HG02571 (cell line): Measurements from ENCODE around the gene TBC1D17.

ENCODE experiments used
- ATAC-seq: cut with Tn5 transposase; IDR thresholded peaks from one replicate; pipeline ENCODE4 v1.9.1; 2021; ENCODE audit warnings: mild to moderate bottlenecking, moderate library complexity; ENCODE audit not compliant: unreplicated experiment

The TBC1D17 gene

GRCh38 chr19:49890349-49891311, 13.1 kb downstream of the TBC1D17 start:
- no peak for ATAC-seq

- no peak for ATAC-seq
Measured at GRCh38 chr19:49891393-49891792, 13.9 kb downstream of the TBC1D17 start.

- no peak for ATAC-seq
Measured at GRCh38 chr19:49892716-49893115, 15.2 kb downstream of the TBC1D17 start.

DNA sequence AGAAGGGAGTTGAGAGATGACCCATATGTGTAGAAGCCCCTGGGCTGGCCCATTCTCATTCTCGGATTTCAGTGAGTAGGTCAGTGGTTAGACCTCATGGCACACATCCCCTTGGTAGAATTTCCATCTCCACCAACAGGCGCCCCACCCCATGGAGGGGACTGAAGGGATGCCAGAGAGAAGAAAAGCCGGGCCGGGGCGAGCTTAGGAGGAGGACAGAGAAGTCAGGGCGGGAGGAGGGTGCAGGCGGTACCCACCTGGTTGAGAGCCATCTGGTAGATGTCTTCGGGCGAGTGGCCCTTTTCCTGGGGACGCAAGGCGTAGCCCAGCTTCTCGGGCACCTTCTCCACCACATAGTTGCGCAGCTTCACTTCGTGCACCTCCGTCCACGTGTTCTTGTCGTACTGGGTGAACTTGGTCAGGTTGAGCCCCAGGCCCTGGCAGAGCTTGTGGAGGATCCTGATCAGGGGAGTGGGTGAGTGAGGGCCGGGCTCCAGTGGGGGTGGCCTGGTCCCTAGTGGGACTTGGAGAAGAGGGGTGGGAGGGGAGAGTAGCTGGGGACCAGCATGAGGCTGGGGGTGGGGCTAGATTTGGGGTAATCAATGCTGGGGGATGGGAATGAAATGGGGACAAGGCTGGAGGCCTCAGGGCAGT, 16.6 kb downstream of the TBC1D17 start:
- no peak for ATAC-seq

DNA sequence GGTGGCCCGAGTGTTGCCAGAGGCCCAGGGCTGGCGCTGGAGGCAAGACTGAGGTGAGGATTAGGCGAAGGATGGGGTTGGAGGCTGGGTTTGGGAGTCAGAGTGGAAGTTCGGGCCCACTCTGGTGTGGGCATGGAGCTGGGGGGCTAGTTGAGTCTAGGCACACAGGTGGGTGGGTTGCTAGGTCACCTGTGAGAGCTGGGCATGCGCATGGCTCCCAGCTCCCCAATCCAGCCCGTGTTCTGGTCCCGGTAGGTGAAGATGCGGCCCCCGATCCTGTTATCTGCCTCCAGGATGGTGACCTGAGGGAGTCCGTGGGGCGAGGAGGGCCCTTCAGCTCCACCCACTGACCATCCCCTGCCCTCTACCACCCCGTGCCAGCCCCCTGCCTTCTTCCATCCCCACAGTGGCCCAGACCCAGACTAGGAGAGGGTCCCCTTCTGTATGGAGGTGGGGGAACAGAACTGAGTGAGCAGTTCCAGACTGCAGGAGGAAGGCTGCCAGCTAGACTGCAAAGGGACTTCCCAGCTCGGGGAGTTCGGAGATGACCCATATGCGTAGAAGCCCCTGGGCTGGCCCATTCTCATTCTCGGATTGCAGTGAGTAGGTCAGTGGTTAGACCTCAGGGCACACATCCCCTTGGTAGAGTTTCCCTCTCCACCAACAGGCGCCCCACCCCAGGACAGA, 17.5 kb downstream of the TBC1D17 start:
- no peak for ATAC-seq

DNA sequence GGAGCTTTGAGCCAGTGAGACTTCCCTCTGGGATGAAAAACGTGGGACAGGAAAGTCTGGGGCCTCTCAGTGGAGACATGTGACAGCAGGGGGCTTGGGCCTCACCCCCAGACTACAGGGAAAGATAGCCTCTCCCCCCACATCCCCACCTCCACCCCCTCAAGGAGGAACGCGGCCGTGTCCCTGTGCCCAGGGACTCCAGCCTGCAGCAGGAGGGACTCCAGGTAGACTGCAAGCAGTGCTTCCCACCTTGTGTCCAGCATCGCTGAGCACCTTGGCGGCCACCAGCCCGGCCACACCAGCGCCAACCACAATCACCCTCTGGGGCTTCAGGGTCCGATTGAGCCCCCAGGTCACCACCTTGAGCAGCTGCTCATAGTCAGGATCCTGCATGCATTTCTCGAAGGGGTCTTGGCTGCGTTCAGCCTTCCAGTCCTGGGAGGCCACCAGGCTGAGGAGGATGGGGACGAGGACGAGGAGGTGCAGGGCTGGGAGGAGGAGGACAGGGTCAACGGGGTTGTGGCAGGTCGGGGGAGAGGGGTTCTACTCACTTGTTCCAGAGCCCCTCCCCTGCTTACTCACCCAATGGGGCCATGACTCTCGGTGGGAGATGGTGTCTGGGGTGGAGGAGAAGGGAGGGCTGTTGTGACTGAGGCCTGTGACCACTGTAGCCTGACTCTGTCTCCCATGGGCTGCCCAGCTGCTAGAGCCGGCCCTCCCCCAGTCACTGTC, 18.2 kb downstream of the TBC1D17 start:
- ATAC-seq: no peak

DNA sequence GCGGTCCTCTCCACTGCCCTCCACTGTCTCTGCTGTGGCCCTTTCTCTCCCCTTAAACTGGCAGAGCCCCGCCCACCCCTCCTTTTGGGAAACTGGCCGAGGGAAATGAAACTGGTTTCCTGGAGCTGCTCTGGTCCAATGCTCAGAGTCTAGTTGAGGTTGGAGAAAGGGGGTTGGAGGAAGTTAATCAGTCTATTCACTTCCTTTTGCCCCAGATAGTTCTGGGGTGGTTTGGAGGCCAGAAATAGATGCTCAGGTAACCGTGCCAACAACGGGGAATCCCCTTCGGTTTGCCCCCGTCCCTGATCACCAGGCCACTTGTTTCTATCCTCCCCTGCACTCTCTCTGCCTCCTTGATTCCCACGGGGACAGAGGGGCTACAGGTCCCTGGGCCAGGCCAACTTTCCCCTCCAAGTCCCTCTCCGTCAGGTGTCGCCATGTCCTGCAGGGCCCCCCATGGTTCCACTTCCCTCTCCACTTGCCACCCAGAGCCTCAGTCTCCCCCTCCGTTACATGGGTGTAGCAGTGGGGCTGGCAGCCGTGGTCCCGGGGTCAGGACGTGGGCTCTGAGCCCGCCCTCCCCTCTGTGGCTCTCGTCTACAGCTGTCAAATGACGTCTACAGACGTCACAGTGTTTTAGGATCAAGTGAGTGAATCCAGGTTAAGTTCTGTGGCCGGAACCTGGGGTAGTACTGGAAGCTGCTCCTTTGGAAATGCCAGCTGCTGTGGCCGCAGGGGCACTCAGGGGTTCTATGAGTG, 19.5 kb downstream of the TBC1D17 start, which contains the start of gene IL4I1:
Gene IL4I1 (minus strand): TSS at position 25 of the 759 bp plus-strand sequence. CDS start 727 bp downstream, outside the sequence.
- no peak for ATAC-seq

GRCh38 chr19:49904136-49904535, 26.6 kb downstream of the TBC1D17 start:
- ATAC-seq: no peak

- no peak for ATAC-seq
Measured at GRCh38 chr19:49906879-49907564, 29.5 kb downstream of the TBC1D17 start.

DNA sequence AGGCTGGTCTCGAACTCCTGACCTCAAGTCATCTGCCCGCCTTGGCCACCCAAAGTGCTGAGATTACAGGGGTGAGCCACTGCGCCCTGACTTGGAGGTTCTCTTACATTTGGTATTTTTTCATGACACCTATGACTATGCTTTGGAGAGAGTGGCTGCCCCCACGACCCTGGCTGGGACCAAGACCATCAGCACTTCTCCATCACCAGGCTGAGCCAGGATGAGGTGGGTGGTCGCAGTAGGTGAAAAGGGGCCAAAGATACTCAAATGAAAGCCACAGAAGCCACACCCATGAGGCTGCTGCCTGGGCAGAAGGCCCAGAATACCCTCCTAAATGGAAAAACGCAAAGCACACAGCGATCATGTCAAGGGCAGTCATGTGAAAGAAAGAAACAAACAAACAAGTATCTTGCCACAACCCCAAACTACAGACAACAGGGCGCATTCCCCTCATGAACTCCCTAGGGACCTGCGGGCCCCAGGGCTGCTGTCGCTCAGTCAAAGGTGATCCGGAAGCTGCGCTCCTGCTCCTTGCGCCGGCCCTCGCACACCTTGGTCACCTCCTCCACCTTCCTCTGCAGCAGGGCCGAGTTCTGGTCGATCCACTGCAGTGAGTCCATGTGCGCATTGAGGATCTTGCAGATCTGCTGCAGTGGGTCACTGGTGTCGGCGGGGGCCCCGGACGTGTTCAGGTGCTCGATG, 30.4 kb downstream of the TBC1D17 start:
- ATAC-seq: no peak

DNA sequence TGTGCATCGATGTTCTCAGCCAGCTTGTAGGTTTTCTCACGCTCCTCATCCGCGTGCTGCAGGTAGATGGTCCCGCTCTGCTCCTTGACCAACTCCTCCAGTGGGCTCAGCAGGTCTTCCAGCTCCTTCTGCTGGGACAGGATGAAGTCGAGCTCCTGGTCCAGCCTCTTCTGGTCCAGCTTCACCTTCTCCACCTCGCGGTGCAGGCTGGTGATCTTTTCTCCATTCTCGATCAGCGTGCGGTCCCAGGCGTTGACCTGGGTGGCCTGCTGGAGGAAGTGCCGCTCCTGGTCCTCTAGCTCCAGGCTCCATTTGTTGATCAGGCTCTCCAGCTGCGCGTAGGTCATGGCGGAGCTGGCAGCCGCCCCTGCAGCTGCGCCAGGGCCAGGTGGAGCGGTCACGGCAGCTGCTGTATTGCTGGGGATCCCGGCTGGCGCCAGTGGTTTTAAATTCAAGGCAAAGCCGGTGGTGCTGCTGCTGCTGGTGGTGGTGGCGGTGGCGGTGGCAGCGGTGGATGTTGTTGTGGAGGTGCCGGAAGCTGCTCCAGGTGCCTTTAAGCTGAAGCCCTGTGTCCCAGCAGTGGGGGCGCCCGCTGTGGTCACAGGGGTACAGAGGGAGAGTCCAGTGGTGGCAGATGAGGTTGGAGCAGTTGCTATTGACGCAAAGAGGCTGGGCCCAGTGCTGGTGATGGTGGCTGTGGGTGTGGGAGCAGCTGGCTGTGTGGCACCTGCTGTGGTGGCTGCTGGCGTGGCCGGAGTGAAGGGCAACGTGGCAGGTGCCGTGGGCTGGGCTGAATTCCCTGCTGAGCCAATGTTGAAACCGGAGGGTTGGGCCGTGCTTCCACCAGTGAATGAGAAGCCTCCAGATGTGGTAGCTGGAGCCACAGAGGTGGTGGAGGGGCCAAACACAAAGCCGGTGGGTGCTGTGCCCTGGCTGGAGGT, 31.2 kb downstream of the TBC1D17 start:
- ATAC-seq: no peak

DNA sequence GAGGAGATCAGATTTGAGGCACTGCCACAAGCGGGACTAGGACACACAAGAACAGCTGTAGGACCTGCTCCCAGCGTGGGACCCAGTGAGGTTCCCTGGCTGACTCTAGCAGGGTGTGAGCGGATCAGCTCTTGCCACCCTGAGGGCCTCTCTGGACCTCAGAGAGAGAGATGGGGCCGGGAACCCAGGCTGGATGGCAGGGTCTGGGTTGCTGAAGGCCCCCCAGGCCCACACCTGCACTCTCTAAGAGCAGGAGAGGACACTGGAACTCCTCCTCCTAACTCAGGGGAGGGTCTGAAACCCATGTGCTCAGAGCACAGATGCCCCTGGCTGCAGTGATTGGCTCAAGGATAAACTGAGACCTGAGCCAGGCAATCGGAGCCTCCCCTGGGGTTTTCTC, 32.7 kb downstream of the TBC1D17 start:
- no peak for ATAC-seq

- peak; percentile 40 for ATAC-seq
Measured at GRCh38 chr19:49911381-49912145, 34.1 kb downstream of the TBC1D17 start.

DNA sequence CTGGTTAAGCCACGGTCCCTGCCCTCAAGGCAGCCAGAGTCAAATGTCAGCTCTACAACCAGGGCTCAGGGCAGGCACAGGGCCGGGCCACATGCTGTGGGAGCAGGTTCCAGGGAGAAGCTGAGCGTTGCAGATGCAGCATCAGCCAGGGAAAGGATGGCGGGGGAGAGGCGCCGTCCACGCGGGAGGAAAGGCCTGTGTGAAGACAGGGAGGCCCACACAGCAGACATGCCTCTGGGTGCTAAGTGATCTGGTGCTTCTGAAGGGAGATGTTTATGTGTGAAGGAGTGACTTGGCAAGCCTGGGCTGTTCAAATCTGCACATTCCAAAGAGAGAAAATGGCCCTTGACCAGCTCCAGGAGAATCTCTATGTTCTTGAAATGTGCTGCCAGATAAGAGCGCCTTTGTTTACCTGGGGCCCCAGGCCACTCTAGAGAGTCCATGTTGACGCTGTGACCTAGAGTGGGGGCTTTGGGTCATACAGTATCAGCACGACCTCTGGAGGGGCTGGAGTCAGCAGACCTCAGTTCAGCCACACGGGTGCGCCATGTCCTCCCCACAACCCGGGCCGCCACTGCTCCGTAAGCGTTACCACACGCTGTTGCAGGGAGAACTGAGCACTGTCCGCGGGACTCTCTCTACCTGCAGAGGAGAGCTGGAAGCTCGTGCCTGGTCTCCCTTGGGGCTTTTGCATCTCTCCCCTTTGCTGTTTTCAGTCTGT, 35.6 kb downstream of the TBC1D17 start:
- ATAC-seq: no peak

GRCh38 chr19:49913720-49914119, 36.2 kb downstream of the TBC1D17 start:
- ATAC-seq: no peak

DNA sequence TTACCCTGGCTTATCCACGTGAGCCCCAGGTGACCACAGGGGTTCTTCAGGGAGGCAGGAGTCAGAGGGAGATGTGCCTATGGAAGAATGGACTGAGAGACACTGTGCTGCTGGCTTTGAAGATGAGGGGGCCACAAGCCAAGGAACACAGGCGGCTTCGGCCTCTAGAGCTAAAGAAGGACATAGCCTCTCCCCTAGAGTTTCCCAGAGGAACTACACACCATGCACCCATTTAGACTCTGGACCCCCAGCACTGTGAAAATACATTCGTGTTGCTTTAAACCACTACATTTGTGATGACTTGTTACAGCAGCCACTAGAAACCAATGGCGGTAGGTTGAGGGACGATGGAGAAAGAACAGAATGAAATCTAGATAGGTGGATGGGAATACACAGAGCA, 37.8 kb downstream of the TBC1D17 start:
- ATAC-seq: no peak
